ENCODE measurements around the gene BIN2. TPM values are rescaled to one million over a fixed set of nuclear protein-coding genes. Genes with fewer than 3 reads are reported as not detected.
A peak's percentile ranks its signal among the peaks of the same experiment; 100 is the strongest.

Gene BIN2
- total RNA-seq, 1 experiment from 2014 or later, result 0.20 TPM

DNA sequence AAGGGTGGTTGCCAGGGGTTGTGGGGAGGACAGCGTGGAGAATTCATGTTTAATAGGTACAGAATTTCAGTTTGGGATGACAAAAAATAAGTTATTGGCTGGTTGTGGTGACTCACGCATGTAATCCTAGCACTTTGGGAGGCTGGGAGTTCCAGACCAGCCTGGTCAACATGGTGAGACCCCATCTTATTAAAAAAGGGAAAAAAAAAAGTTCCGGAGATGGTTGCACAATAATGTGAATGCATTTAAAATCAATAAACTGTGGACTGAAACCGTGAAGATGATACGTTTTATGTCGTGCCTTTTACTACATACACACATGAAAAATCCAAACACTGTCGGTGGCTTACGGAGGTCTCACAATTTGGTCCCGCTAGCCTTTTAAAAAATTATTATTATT, 46.7 kb upstream of the BIN2 start:
- ChIA-PET POLR2A (interaction anchor here (0.5 kb wide), 1 partner anchor 78 kb away, joined by 3 read pairs; no protein-coding TSS in a partner anchor), CTCF (interaction anchor here (1.2 kb wide), 3 partner anchors 50 to 147 kb away, joined by 3 to 6 read pairs (median 3); no protein-coding TSS in a partner anchor)
- H3K4me3 Mint-ChIP-seq, result no peak overlapping the region
- no peaks in the 10 kb centered on the region for H3K27me3 Mint-ChIP-seq (ENCODE audit: low read depth)
- 0 out of 2 replicates have a peak overlapping the region, but pooled peaks have one; percentile 40 for H3K27ac Mint-ChIP-seq
- peaks cover 28% of the 10 kb centered on the region for H3K4me1 Mint-ChIP-seq
- TF ChIP-seq HMGA2 (CRISPR knock-in tag; IDR thresholded peaks at IDR 0.05) (0 out of 2 replicates have a peak, but pooled peaks have one; percentile 55), E2F4 (CRISPR knock-in tag; IDR thresholded peaks at IDR 0.05; ENCODE audit: borderline replicate concordance, low read depth) (no peak), SMAD4 (CRISPR knock-in tag; IDR thresholded peaks at IDR 0.05) (no peak), TEAD1 (CRISPR knock-in tag; IDR thresholded peaks at IDR 0.05) (no peak), PREB (CRISPR knock-in tag; IDR thresholded peaks at IDR 0.05; ENCODE audit: borderline replicate concordance) (no peak), ZNF416 (CRISPR knock-in tag; IDR thresholded peaks at IDR 0.05) (no peak)
- TF ChIP-seq, protein P1, sequence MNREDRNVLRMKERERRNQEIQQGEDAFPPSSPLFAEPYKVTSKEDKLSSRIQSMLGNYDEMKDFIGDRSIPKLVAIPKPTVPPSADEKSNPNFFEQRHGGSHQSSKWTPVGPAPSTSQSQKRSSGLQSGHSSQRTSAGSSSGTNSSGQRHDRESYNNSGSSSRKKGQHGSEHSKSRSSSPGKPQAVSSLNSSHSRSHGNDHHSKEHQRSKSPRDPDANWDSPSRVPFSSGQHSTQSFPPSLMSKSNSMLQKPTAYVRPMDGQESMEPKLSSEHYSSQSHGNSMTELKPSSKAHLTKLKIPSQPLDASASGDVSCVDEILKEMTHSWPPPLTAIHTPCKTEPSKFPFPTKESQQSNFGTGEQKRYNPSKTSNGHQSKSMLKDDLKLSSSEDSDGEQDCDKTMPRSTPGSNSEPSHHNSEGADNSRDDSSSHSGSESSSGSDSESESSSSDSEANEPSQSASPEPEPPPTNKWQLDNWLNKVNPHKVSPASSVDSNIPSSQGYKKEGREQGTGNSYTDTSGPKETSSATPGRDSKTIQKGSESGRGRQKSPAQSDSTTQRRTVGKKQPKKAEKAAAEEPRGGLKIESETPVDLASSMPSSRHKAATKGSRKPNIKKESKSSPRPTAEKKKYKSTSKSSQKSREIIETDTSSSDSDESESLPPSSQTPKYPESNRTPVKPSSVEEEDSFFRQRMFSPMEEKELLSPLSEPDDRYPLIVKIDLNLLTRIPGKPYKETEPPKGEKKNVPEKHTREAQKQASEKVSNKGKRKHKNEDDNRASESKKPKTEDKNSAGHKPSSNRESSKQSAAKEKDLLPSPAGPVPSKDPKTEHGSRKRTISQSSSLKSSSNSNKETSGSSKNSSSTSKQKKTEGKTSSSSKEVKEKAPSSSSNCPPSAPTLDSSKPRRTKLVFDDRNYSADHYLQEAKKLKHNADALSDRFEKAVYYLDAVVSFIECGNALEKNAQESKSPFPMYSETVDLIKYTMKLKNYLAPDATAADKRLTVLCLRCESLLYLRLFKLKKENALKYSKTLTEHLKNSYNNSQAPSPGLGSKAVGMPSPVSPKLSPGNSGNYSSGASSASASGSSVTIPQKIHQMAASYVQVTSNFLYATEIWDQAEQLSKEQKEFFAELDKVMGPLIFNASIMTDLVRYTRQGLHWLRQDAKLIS (CRISPR knock-in tag; IDR thresholded peaks at IDR 0.05; ENCODE audit: borderline replicate concordance), result no peak
- peaks cover 25% of the 10 kb centered on the region for H3K36me3 Mint-ChIP-seq
- DNase-seq (ENCODE audit: low spot score), result no peak
- no peaks in the 10 kb centered on the region for H3K9me3 Mint-ChIP-seq
- no peak for ATAC-seq

- Mint-ChIP-seq H3K4me1 (peaks cover 28% of the 10 kb centered on the region), H3K9me3 (no peaks in the 10 kb centered on the region), H3K27ac (peak overlapping the region; percentile 30), H3K27me3 (ENCODE audit: low read depth) (no peaks in the 10 kb centered on the region), H3K4me3 (no peak overlapping the region), H3K36me3 (peaks cover 18% of the 10 kb centered on the region)
- ChIA-PET POLR2A (no interaction called here), CTCF (no interaction called here)
- no peak for ATAC-seq
- DNase-seq (ENCODE audit: low spot score), result no peak
- TF ChIP-seq ELF4 (CRISPR knock-in tag; IDR thresholded peaks at IDR 0.05; ENCODE audit: low read depth) (no peak), JUN (CRISPR knock-in tag; IDR thresholded peaks at IDR 0.05) (no peak), FOXP4 (CRISPR knock-in tag; IDR thresholded peaks at IDR 0.05) (no peak), FOXK1 (CRISPR knock-in tag; IDR thresholded peaks at IDR 0.05) (no peak)
- TF ChIP-seq, protein P2, sequence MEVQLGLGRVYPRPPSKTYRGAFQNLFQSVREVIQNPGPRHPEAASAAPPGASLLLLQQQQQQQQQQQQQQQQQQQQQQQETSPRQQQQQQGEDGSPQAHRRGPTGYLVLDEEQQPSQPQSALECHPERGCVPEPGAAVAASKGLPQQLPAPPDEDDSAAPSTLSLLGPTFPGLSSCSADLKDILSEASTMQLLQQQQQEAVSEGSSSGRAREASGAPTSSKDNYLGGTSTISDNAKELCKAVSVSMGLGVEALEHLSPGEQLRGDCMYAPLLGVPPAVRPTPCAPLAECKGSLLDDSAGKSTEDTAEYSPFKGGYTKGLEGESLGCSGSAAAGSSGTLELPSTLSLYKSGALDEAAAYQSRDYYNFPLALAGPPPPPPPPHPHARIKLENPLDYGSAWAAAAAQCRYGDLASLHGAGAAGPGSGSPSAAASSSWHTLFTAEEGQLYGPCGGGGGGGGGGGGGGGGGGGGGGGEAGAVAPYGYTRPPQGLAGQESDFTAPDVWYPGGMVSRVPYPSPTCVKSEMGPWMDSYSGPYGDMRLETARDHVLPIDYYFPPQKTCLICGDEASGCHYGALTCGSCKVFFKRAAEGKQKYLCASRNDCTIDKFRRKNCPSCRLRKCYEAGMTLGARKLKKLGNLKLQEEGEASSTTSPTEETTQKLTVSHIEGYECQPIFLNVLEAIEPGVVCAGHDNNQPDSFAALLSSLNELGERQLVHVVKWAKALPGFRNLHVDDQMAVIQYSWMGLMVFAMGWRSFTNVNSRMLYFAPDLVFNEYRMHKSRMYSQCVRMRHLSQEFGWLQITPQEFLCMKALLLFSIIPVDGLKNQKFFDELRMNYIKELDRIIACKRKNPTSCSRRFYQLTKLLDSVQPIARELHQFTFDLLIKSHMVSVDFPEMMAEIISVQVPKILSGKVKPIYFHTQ (CRISPR knock-in tag; IDR thresholded peaks at IDR 0.05), result no peak
- TF ChIP-seq, protein P3, sequence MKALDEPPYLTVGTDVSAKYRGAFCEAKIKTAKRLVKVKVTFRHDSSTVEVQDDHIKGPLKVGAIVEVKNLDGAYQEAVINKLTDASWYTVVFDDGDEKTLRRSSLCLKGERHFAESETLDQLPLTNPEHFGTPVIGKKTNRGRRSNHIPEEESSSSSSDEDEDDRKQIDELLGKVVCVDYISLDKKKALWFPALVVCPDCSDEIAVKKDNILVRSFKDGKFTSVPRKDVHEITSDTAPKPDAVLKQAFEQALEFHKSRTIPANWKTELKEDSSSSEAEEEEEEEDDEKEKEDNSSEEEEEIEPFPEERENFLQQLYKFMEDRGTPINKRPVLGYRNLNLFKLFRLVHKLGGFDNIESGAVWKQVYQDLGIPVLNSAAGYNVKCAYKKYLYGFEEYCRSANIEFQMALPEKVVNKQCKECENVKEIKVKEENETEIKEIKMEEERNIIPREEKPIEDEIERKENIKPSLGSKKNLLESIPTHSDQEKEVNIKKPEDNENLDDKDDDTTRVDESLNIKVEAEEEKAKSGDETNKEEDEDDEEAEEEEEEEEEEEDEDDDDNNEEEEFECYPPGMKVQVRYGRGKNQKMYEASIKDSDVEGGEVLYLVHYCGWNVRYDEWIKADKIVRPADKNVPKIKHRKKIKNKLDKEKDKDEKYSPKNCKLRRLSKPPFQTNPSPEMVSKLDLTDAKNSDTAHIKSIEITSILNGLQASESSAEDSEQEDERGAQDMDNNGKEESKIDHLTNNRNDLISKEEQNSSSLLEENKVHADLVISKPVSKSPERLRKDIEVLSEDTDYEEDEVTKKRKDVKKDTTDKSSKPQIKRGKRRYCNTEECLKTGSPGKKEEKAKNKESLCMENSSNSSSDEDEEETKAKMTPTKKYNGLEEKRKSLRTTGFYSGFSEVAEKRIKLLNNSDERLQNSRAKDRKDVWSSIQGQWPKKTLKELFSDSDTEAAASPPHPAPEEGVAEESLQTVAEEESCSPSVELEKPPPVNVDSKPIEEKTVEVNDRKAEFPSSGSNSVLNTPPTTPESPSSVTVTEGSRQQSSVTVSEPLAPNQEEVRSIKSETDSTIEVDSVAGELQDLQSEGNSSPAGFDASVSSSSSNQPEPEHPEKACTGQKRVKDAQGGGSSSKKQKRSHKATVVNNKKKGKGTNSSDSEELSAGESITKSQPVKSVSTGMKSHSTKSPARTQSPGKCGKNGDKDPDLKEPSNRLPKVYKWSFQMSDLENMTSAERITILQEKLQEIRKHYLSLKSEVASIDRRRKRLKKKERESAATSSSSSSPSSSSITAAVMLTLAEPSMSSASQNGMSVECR (CRISPR knock-in tag; IDR thresholded peaks at IDR 0.05; ENCODE audit: borderline replicate concordance), result no peak
- TF ChIP-seq, protein P4, sequence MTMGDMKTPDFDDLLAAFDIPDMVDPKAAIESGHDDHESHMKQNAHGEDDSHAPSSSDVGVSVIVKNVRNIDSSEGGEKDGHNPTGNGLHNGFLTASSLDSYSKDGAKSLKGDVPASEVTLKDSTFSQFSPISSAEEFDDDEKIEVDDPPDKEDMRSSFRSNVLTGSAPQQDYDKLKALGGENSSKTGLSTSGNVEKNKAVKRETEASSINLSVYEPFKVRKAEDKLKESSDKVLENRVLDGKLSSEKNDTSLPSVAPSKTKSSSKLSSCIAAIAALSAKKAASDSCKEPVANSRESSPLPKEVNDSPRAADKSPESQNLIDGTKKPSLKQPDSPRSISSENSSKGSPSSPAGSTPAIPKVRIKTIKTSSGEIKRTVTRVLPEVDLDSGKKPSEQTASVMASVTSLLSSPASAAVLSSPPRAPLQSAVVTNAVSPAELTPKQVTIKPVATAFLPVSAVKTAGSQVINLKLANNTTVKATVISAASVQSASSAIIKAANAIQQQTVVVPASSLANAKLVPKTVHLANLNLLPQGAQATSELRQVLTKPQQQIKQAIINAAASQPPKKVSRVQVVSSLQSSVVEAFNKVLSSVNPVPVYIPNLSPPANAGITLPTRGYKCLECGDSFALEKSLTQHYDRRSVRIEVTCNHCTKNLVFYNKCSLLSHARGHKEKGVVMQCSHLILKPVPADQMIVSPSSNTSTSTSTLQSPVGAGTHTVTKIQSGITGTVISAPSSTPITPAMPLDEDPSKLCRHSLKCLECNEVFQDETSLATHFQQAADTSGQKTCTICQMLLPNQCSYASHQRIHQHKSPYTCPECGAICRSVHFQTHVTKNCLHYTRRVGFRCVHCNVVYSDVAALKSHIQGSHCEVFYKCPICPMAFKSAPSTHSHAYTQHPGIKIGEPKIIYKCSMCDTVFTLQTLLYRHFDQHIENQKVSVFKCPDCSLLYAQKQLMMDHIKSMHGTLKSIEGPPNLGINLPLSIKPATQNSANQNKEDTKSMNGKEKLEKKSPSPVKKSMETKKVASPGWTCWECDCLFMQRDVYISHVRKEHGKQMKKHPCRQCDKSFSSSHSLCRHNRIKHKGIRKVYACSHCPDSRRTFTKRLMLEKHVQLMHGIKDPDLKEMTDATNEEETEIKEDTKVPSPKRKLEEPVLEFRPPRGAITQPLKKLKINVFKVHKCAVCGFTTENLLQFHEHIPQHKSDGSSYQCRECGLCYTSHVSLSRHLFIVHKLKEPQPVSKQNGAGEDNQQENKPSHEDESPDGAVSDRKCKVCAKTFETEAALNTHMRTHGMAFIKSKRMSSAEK (CRISPR knock-in tag; IDR thresholded peaks at IDR 0.05; ENCODE audit: borderline replicate concordance), result no peak
Observed at GRCh38 chr12:51369581-51369980, 45.6 kb upstream of the BIN2 start.

All from WTC11 (cell line).